Transverse colon (tissue), 4 donors: ENCODE data around the gene GAA. TPM values are rescaled to one million over a fixed set of nuclear protein-coding genes. Genes with fewer than 3 reads are reported as not detected.

ENCODE experiments used
- DNase-seq: peaks from one replicate; pipeline ENCODE4 v3.0.0-alpha.2; 2019
- H3K27ac ChIP-seq, 4 donors: fragments of 200-600 bp; sonication (generic); 2 replicates each; pipeline ENCODE4 v1.5.1; 2016 to 2018; ENCODE audit warnings: inconsistent platforms in 4 of 4
- H3K27me3 ChIP-seq: fragments of 200-600 bp; sonication (generic); 2 replicates; pipeline ENCODE4 v1.5.1; 2017; ENCODE audit warnings: inconsistent platforms
- H3K36me3 ChIP-seq, 4 donors: fragments of 200-600 bp; sonication (generic); 2 replicates each; pipeline ENCODE4 v1.5.1; 2017 to 2019; ENCODE audit warnings: inconsistent platforms in 4 of 4
- H3K4me1 ChIP-seq, 4 donors: fragments of 200-600 bp; sonication (generic); 2 replicates each; pipeline ENCODE4 v1.5.1; 2017 to 2020; ENCODE audit warnings: inconsistent platforms in 4 of 4
- H3K4me3 ChIP-seq, 4 donors: fragments of 200-600 bp; sonication (generic); 1 replicate in 1 of 4; 2 replicates in 3 of 4; pipeline versions ENCODE4 v1.5.1 to v1.6.1; 2017 to 2019; ENCODE audit warnings: inconsistent platforms in 4 of 4
- H3K9me3 ChIP-seq, 2 donors: fragments of 200-600 bp; sonication (generic); 2 replicates each; pipeline ENCODE4 v1.5.1; 2017 to 2019; ENCODE audit warnings: inconsistent platforms in 2 of 2
- CTCF ChIP-seq, 5 experiments: fragments of 200-600 bp in 3 of 5; fragments of 450-650 bp in 2 of 5; sonication (generic) in 3 of 5; IDR thresholded peaks; 1 replicate in 2 of 5; 2 replicates in 3 of 5; pipeline ENCODE4 v1.5.1; 2016 to 2017; ENCODE audit warnings: antibody characterized with exemption in 5 of 5, inconsistent platforms in 3 of 5, mild to moderate bottlenecking in 2 of 5, moderate library complexity in 1 of 5
- EP300 ChIP-seq: sonication (generic); formaldehyde crosslinking; IDR thresholded peaks from one replicate; pipeline ENCODE4 v1.6.1; 2017; ENCODE audit warnings: antibody characterized with exemption, low read depth
- POLR2A ChIP-seq: fragments of 450-650 bp; IDR thresholded peaks from one replicate; pipeline ENCODE4 v1.6.1; 2016; ENCODE audit warnings: antibody characterized with exemption, mild to moderate bottlenecking, moderate library complexity
- POLR2AphosphoS5 ChIP-seq, 3 donors: sonication (generic); formaldehyde crosslinking; IDR thresholded peaks; one replicate each; pipeline ENCODE4 v1.6.1; 2016; ENCODE audit warnings: antibody characterized with exemption in 3 of 3
- WGBS, 2 donors: methylation state at CpG; one replicate each; pipeline ENCODE4 v1.1.5; 2018; ENCODE audit warnings: low coverage in 1 of 2; 5-methylcytosine and 5-hydroxymethylcytosine counted together
- in situ Hi-C, 4 donors: fragments of 200-750 bp; cut with MboI; loops; one replicate each; pipeline versions ENCODE4 v1.15.0 to v1.15.1; 2017; ENCODE audit warnings: low sequenced_read_pairs in 3 of 4, low pct_ligation_motif_present in 1 of 4, low pct_unique_long_range_greater_than_20kb in 1 of 4
- intact Hi-C: fragments of 100-400 bp; cut with DNase I; formaldehyde crosslinking; loops from one replicate; pipeline ENCODE4 v1.15.1; 2023; ENCODE audit warnings: low total_unique reads
- total RNA-seq, 4 donors: library from RNA; depleted of rRNA; stranded (reverse); fragments of >200 nt; gene quantifications; one replicate each; pipeline ENCODE4 v1.1.0, GENCODE V29; 2016

GAA gene
- total RNA-seq, 4 donors from 2014 or later: 54.6 to 96.5 (median 81.4) TPM

GRCh38 chr17:80125656-80126448, 24.5 kb downstream of the GAA start:
- no peak for DNase-seq

GRCh38 chr17:80126449-80126715, 25.0 kb downstream of the GAA start:
- intact Hi-C loops: no loop called here
- Histone ChIP-seq H3K4me3 (no peak overlapping the region), H3K27me3 (no peaks in the 10 kb centered on the region), H3K27ac (no peak overlapping the region), H3K4me1 (no peaks in the 10 kb centered on the region), H3K36me3 (no peaks in the 10 kb centered on the region), H3K9me3 (no peaks in the 10 kb centered on the region)
- TF ChIP-seq POLR2AphosphoS5 (IDR thresholded peaks at IDR 0.05) (no peak), EP300 (no peak), CTCF (IDR thresholded peaks at IDR 0.05) (no peak), POLR2A (no peak)
- WGBS, 2 donors: 75 to 86% methylated on average over 2 to 3 of the region's 3 CpGs
- DNase-seq: no peak
- in situ Hi-C loops: no loop called here

More at GRCh38 chr17:80125656-80126448, 24.5 kb downstream of the GAA start:
- H3K4me3 ChIP-seq: no peak overlapping the region
- no peak overlapping the region for H3K27ac ChIP-seq
- 40 to 64% methylated on average over 9 to 14 of the region's 14 CpGs for WGBS, 2 donors
- TF ChIP-seq POLR2AphosphoS5 (IDR thresholded peaks at IDR 0.05): no peak
- no peak for TF ChIP-seq POLR2A
- TF ChIP-seq CTCF (IDR thresholded peaks at IDR 0.05): no peak
- TF ChIP-seq EP300: no peak
- no peaks in the 10 kb centered on the region for H3K4me1 ChIP-seq
- no peaks in the 10 kb centered on the region for H3K36me3 ChIP-seq
- intact Hi-C loops: no loop called here
- in situ Hi-C loops: no loop called here
- H3K9me3 ChIP-seq: no peaks in the 10 kb centered on the region
- no peaks in the 10 kb centered on the region for H3K27me3 ChIP-seq

GRCh38 chr17:80129006-80129565, 27.7 kb downstream of the GAA start:
- H3K9me3 ChIP-seq: no peaks in the 10 kb centered on the region
- DNase-seq: no peak
- TF ChIP-seq POLR2AphosphoS5 (IDR thresholded peaks at IDR 0.05): no peak
- TF ChIP-seq CTCF (IDR thresholded peaks at IDR 0.05): no peak
- no peak for TF ChIP-seq POLR2A
- no peak for TF ChIP-seq EP300
- no peaks in the 10 kb centered on the region for H3K27me3 ChIP-seq
- H3K4me1 ChIP-seq: no peaks in the 10 kb centered on the region
- in situ Hi-C loops (no loop called here), intact Hi-C loops (no loop called here)
- WGBS, 2 donors: 26 to 34% methylated on average over 4 of the region's 4 CpGs
- H3K36me3 ChIP-seq: peaks cover 0 to 5% (median 0%) of the 10 kb centered on the region in 4 donors
- H3K27ac ChIP-seq: no peak overlapping the region
- no peak overlapping the region for H3K4me3 ChIP-seq

DNA sequence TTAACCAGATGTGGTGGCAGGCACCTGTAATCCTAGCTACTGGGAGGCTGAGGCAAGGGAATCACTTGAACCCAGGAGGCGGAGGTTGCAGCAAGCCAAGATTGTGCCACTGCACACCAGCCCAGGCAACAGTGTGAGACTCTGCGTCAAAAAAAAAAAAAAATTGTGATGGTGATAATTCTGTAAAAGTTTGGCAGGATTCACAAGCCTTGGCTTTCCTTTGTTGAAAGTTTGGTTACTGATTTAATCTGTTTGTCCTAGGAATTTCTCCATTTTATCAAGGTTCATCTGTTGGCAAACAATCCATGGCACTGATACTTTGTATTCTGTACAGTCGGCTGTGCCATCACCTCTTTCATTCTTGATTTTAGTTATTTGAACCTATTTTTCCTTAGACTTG, 29.6 kb downstream of the GAA start:
- intact Hi-C loops (no loop called here), in situ Hi-C loops (no loop called here)
- Histone ChIP-seq H3K27ac (no peak overlapping the region), H3K4me3 (no peak overlapping the region), H3K36me3 (peaks cover 0 to 24% (median 9%) of the 10 kb centered on the region in 4 donors), H3K9me3 (no peaks in the 10 kb centered on the region), H3K4me1 (no peaks in the 10 kb centered on the region), H3K27me3 (no peaks in the 10 kb centered on the region)
- WGBS, 2 donors: 92 to 95% methylated on average over 2 to 3 of the region's 3 CpGs
- no peak for DNase-seq
- TF ChIP-seq EP300 (no peak), POLR2AphosphoS5 (IDR thresholded peaks at IDR 0.05) (no peak), CTCF (IDR thresholded peaks at IDR 0.05) (no peak), POLR2A (no peak)
